ENCODE measurements around the gene ATP9A.
"Not testable (repeated sequence)": the region's sequence is repeated elsewhere in the genome, so short reads cannot be mapped to it uniquely, and the experiment has no call there.

ATP9A gene

DNA sequence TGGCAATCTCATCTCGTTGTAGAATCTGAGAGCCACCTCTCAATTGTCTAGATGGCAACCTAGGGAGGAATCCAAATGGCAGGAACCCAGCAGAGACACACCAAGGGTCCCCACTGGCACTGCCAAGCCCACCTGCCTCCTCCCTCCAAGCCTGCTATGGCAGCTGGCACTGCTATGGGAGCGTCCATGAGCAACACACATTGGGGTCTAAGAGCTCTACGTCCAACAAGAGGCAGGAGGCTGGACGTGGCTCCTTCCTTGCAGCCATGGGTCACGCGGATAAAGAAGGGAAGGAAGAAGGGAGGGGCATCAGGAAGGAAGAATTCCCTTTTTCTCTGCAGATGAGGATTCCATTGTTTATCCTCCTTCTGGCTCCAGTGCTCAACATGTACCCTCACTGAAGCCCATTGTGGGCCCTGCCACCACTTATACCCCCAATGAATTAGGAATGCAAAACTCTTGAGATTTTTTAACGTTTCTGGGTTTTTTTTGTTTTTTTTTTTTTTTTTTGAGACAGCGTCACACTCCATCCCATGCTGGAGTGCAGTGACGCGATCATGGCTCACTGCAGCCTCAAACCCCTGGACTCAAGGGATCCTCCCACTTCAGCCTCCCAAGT lies 17.3 kb downstream of the ATP9A start:
- TF ChIP-seq, protein P1, sequence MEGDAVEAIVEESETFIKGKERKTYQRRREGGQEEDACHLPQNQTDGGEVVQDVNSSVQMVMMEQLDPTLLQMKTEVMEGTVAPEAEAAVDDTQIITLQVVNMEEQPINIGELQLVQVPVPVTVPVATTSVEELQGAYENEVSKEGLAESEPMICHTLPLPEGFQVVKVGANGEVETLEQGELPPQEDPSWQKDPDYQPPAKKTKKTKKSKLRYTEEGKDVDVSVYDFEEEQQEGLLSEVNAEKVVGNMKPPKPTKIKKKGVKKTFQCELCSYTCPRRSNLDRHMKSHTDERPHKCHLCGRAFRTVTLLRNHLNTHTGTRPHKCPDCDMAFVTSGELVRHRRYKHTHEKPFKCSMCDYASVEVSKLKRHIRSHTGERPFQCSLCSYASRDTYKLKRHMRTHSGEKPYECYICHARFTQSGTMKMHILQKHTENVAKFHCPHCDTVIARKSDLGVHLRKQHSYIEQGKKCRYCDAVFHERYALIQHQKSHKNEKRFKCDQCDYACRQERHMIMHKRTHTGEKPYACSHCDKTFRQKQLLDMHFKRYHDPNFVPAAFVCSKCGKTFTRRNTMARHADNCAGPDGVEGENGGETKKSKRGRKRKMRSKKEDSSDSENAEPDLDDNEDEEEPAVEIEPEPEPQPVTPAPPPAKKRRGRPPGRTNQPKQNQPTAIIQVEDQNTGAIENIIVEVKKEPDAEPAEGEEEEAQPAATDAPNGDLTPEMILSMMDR (IDR thresholded peaks at IDR 0.05; ENCODE audit: insufficient read depth, low read depth, low read length, missing control alignments): no peak
- H3K4me3 ChIP-seq (ENCODE audit: low read length): no peak overlapping the region
- no peak for DNase-seq (ENCODE audit: low read depth)

DNA sequence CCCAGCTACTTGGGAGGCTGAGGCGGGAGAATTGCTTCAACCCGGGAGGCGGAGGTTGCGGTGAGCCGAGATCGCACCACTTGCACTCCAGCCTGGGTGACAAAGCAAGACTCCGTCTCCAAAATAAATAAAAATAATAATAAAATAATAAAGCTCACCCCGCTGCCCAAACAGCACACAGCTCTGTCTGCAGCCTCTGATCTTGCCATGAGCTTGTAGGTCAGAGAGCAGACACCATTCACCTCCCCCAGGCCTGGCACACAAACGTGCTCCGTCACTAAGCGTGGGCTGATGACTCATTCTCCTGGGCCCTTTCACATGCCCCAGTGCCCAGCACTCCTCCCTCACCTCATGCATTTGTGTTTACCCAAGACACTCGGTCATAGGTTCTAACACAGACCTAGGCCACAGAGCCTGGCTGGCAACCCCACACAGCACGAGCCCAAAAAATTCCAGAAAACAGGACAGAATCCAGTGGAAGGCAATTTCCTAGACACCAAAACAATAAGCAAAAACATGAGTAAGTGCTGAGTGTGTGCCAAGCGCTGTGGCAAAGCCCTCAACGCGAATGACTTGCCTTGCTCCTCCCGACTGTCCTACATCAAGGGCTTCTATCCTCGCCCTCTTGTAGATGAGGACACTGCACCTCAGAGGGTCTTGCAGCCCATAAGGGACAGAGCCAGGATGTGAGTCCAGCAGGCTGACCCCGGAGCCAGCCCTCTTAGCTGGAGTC lies 18.0 kb downstream of the ATP9A start:
- H3K4me3 ChIP-seq (ENCODE audit: low read length): no peak overlapping the region
- DNase-seq (ENCODE audit: low read depth): peak; percentile 97
- TF ChIP-seq, protein P1 (IDR thresholded peaks at IDR 0.05; ENCODE audit: insufficient read depth, low read depth, low read length, missing control alignments): no peak

- TF ChIP-seq, protein P1 (IDR thresholded peaks at IDR 0.05; ENCODE audit: insufficient read depth, low read depth, low read length, missing control alignments): no peak
- no peak overlapping the region for H3K4me3 ChIP-seq (ENCODE audit: low read length)
- DNase-seq (ENCODE audit: low read depth): peak; percentile 66
These were observed 18.5 kb downstream of the ATP9A start for GRCh38 chr20:51749674-51750036.

GRCh38 chr20:51747182-51747911 lies 20.8 kb downstream of the ATP9A start:
- H3K4me3 ChIP-seq (ENCODE audit: low read length): no peak overlapping the region
- TF ChIP-seq, protein P1 (IDR thresholded peaks at IDR 0.05; ENCODE audit: insufficient read depth, low read depth, low read length, missing control alignments): no peak

DNA sequence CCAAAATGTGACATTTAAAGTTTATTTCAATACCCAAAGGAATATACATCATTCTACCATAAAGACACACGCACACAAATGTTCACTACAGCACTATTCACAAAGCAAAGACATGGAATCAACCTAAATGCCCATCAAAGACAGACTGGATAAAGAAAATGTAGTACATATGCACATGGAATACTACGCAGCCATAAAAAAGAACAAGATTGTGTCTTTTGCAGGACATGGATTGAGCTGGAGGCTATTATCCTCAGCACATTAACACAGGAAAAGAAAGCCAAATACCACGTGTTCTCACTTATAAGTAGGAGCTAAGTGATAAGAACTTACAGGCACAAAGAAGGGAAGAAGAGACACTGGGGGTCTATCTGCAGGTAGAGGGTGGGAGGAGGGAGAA lies 22.4 kb downstream of the ATP9A start:
- no peak overlapping the region for H3K4me3 ChIP-seq (ENCODE audit: low read length)
- TF ChIP-seq, protein P1 (IDR thresholded peaks at IDR 0.05; ENCODE audit: insufficient read depth, low read depth, low read length, missing control alignments): no peak
- DNase-seq (ENCODE audit: low read depth): no peak

More at GRCh38 chr20:51747182-51747911, 20.8 kb downstream of the ATP9A start:
- no peak for DNase-seq (ENCODE audit: low read depth)

DNA sequence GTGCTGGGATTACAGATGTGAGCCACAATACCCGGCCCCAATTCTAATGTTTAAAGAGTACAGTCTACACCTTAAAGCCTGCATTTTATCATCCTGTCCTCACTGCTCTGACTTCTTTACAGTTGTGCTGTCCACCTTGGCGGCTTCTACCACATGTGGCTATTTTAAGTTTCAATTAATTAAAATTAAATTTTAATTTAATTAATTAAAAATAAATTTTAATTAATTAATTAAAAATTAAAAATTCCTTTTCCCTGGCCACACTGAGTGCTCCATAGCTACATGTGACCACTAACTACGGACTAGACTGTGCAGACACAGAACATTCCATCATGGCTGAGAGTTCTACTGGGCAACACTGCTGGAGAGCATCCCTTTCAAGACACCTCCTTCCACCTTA lies 27.4 kb downstream of the ATP9A start:
- no peak overlapping the region for H3K4me3 ChIP-seq (ENCODE audit: low read length)
- DNase-seq (ENCODE audit: low read depth): no peak
- TF ChIP-seq, protein P1 (IDR thresholded peaks at IDR 0.05; ENCODE audit: insufficient read depth, low read depth, low read length, missing control alignments): no peak

GRCh38 chr20:51740308-51740707 lies 27.9 kb downstream of the ATP9A start:
- H3K4me3 ChIP-seq (ENCODE audit: low read length); DNase-seq (ENCODE audit: low read depth): not testable (repeated sequence)
